Hepatocyte (in vitro differentiated cells): ENCODE results near the gene TPPP2.

Experiments
- EZH2phosphoT487 ChIP-seq: fragments of 200-600 bp; sonication (generic); IDR thresholded peaks from one replicate; pipeline ENCODE4 v1.6.1; 2018; ENCODE audit warnings: antibody characterized with exemption, mild to moderate bottlenecking, low read depth, moderate library complexity; ENCODE audit not compliant: unreplicated experiment, severe bottlenecking
- TF ChIP-seq, protein P1 (sequence below): fragments of 200-600 bp; sonication (generic); IDR thresholded peaks from 2 replicates; pipeline ENCODE4 v1.5.1; 2016; ENCODE audit warnings: antibody characterized with exemption, mild to moderate bottlenecking; ENCODE audit not compliant: poor library complexity

DNA sequence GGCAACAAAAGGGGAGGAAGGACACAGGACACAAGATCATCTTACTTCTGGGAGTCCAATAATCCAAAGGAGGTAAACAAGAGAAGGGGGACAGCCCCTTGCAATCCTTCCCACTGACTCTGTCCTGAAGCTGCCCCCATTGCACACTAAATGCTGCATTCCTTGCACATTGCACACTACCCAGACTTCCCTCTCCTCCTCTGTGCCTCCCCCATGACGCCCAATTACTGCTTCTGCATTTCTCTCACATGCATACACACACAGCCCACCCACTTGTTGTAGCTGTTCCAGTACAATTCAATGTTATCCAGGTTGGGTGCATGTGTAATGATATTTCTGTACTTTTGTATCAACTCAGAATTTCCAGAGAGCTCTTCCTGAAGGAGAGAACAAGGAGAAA lies 10.7 kb upstream of the TPPP2 start:
- no peak for TF ChIP-seq EZH2phosphoT487
- TF ChIP-seq, protein P1, sequence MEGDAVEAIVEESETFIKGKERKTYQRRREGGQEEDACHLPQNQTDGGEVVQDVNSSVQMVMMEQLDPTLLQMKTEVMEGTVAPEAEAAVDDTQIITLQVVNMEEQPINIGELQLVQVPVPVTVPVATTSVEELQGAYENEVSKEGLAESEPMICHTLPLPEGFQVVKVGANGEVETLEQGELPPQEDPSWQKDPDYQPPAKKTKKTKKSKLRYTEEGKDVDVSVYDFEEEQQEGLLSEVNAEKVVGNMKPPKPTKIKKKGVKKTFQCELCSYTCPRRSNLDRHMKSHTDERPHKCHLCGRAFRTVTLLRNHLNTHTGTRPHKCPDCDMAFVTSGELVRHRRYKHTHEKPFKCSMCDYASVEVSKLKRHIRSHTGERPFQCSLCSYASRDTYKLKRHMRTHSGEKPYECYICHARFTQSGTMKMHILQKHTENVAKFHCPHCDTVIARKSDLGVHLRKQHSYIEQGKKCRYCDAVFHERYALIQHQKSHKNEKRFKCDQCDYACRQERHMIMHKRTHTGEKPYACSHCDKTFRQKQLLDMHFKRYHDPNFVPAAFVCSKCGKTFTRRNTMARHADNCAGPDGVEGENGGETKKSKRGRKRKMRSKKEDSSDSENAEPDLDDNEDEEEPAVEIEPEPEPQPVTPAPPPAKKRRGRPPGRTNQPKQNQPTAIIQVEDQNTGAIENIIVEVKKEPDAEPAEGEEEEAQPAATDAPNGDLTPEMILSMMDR, result no peak
